MM.1S (cell line): Measurements from ENCODE around the gene TCP11.

Experiments
- EZH2 ChIP-seq: fragments of 300-600 bp; sonication (generic); optimal IDR thresholded peaks from 2 replicates; pipeline ENCODE3; 2017; ENCODE audit warnings: low read depth, mild to moderate bottlenecking, antibody characterized with exemption, low read length, mixed read lengths
- EZH2phosphoT487 ChIP-seq: fragments of 300-600 bp; sonication (generic); IDR thresholded peaks from 2 replicates; pipeline ENCODE4 v1.6.1; 2018; ENCODE audit warnings: antibody characterized with exemption, low read length
- TF ChIP-seq, protein P1 (sequence below): fragments of 300-600 bp; sonication (generic); IDR thresholded peaks from 2 replicates; pipeline ENCODE4 v1.5.1; 2016; ENCODE audit warnings: antibody characterized with exemption, low read length, mixed read lengths

DNA sequence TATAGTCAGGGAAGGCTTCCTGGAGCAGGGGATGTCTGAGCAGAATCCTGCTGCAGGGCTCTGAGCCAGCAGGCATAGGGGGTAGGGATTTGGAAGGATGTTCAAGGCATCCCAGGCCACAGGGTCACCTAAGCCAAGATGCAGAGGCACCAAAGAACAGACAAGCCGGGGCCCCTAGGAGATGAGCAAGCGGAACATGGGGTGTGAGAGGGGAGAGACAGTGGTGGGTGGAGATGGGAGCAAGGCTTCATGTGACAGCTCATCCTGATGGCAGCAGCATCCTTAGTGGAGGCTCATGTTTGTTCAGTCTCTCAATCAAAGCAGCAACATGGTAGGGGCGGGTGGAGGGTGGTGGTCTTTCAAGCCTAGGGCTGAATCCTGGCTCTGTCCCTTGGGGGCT, 29.8 kb upstream of the TCP11 start:
- TF ChIP-seq, protein P1, sequence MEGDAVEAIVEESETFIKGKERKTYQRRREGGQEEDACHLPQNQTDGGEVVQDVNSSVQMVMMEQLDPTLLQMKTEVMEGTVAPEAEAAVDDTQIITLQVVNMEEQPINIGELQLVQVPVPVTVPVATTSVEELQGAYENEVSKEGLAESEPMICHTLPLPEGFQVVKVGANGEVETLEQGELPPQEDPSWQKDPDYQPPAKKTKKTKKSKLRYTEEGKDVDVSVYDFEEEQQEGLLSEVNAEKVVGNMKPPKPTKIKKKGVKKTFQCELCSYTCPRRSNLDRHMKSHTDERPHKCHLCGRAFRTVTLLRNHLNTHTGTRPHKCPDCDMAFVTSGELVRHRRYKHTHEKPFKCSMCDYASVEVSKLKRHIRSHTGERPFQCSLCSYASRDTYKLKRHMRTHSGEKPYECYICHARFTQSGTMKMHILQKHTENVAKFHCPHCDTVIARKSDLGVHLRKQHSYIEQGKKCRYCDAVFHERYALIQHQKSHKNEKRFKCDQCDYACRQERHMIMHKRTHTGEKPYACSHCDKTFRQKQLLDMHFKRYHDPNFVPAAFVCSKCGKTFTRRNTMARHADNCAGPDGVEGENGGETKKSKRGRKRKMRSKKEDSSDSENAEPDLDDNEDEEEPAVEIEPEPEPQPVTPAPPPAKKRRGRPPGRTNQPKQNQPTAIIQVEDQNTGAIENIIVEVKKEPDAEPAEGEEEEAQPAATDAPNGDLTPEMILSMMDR = no peak
- no peak for TF ChIP-seq EZH2
- TF ChIP-seq EZH2phosphoT487 = no peak
